ENCODE measurements around the gene MARF1. TPM values are rescaled to one million over a fixed set of nuclear protein-coding genes. Genes with fewer than 3 reads are reported as not detected.

The MARF1 gene
- total RNA-seq, 4 donors from 2014 or later = 20.7 to 53.9 (median 29.3) TPM

- TF ChIP-seq CTCF (IDR thresholded peaks at IDR 0.05) = no peak
- DNase-seq (ENCODE audit: low spot score) (no peak), ATAC-seq (ENCODE audit: low FRiP score) (no peak)
Observed at GRCh38 chr16:15605839-15606517, 37.0 kb downstream of the MARF1 start.

- DNase-seq (ENCODE audit: low spot score) (no peak), ATAC-seq (ENCODE audit: low FRiP score) (no peak)
- no peak for TF ChIP-seq CTCF (IDR thresholded peaks at IDR 0.05)
Observed at GRCh38 chr16:15604460-15605440, 38.2 kb downstream of the MARF1 start.

GRCh38 chr16:15602285-15603044, 40.5 kb downstream of the MARF1 start:
- ATAC-seq (ENCODE audit: low FRiP score) (no peak), DNase-seq (ENCODE audit: low spot score) (no peak)
- TF ChIP-seq CTCF (IDR thresholded peaks at IDR 0.05) = no peak

- no peak for ATAC-seq (ENCODE audit: low FRiP score)
- DNase-seq (ENCODE audit: low spot score) = no peak
Observed at GRCh38 chr16:15601212-15601879, 41.6 kb downstream of the MARF1 start.

GRCh38 chr16:15599303-15600070, 43.5 kb downstream of the MARF1 start:
- ATAC-seq (ENCODE audit: low FRiP score) = no peak
- no peak for DNase-seq (ENCODE audit: low spot score)
- no peak for TF ChIP-seq CTCF (IDR thresholded peaks at IDR 0.05)

More at GRCh38 chr16:15601212-15601879, 41.6 kb downstream of the MARF1 start:
- TF ChIP-seq CTCF (IDR thresholded peaks at IDR 0.05) = no peak
